MM.1S (cell line): Measurements from ENCODE around the gene SYNE4.

ENCODE experiments used
- CTCF ChIP-seq: fragments of 300-600 bp; sonication (generic); IDR thresholded peaks from 2 replicates; pipeline ENCODE4 v1.5.1; 2016; ENCODE audit warnings: antibody characterized with exemption, low read length, mixed read lengths
- EZH2 ChIP-seq: fragments of 300-600 bp; sonication (generic); optimal IDR thresholded peaks from 2 replicates; pipeline ENCODE3; 2017; ENCODE audit warnings: low read depth, mild to moderate bottlenecking, antibody characterized with exemption, low read length, mixed read lengths

- TF ChIP-seq EZH2 (no peak), CTCF (no peak)
Measured at GRCh38 chr19:35987571-35987896, 21.1 kb downstream of the SYNE4 start.
